ENCODE measurements around the gene GGTA1.
"Not testable (repeated sequence)": the region's sequence is repeated elsewhere in the genome, so short reads cannot be mapped to it uniquely, and the experiment has no call there.

The GGTA1 gene

GRCh38 chr9:121499427-121500164 is at the start of gene GGTA1:
Gene GGTA1 (minus strand): TSS chr9:121499844. CDS start chr9:121467922, 31,922 bp downstream.
- peak; percentile 85 for DNase-seq (ENCODE audit: low spot score)

GRCh38 chr9:121548666-121549065 is 49.0 kb upstream of the GGTA1 start:
- no peak for DNase-seq (ENCODE audit: low spot score)

- peak; percentile 91 for DNase-seq (ENCODE audit: low spot score)
These were observed 46.3 kb upstream of the GGTA1 start for GRCh38 chr9:121545875-121546423.

GRCh38 chr9:121545150-121545874 is 45.7 kb upstream of the GGTA1 start:
- peak; percentile 10 for DNase-seq (ENCODE audit: low spot score)

GRCh38 chr9:121542025-121542424 is 42.4 kb upstream of the GGTA1 start:
- no peak for DNase-seq (ENCODE audit: low spot score)

GRCh38 chr9:121541256-121541655 is 41.6 kb upstream of the GGTA1 start:
- no peak for DNase-seq (ENCODE audit: low spot score)

GRCh38 chr9:121538221-121538620 is 38.6 kb upstream of the GGTA1 start:
- no peak for DNase-seq (ENCODE audit: low spot score)

GRCh38 chr9:121537283-121537682 is 37.6 kb upstream of the GGTA1 start:
- DNase-seq (ENCODE audit: low spot score): no peak

GRCh38 chr9:121532881-121533280 is 33.2 kb upstream of the GGTA1 start:
- DNase-seq (ENCODE audit: low spot score): no peak

- DNase-seq (ENCODE audit: low spot score): peak; percentile 40
These were observed 29.8 kb upstream of the GGTA1 start for GRCh38 chr9:121529237-121529987.

- no peak for DNase-seq (ENCODE audit: low spot score)
These were observed 29.0 kb upstream of the GGTA1 start for GRCh38 chr9:121528642-121529041.

GRCh38 chr9:121527371-121527770 is 27.7 kb upstream of the GGTA1 start:
- DNase-seq (ENCODE audit: low spot score): no peak

- not testable (repeated sequence) for DNase-seq (ENCODE audit: low spot score)
These were observed 20.0 kb upstream of the GGTA1 start for GRCh38 chr9:121519688-121520087.

- DNase-seq (ENCODE audit: low spot score): no peak
These were observed 19.0 kb upstream of the GGTA1 start for GRCh38 chr9:121518634-121519033.

GRCh38 chr9:121513166-121513565 is 13.5 kb upstream of the GGTA1 start:
- DNase-seq (ENCODE audit: low spot score): not testable (repeated sequence)

- no peak for DNase-seq (ENCODE audit: low spot score)
These were observed 11.3 kb upstream of the GGTA1 start for GRCh38 chr9:121510766-121511550.

GRCh38 chr9:121509180-121509579 is 9.5 kb upstream of the GGTA1 start:
- DNase-seq (ENCODE audit: low spot score): no peak

- DNase-seq (ENCODE audit: low spot score): no peak
These were observed 8.8 kb upstream of the GGTA1 start for GRCh38 chr9:121508415-121508814.

GRCh38 chr9:121505903-121506735 is 6.5 kb upstream of the GGTA1 start:
- no peak for DNase-seq (ENCODE audit: low spot score)

- no peak for DNase-seq (ENCODE audit: low spot score)
These were observed 3.8 kb upstream of the GGTA1 start for GRCh38 chr9:121503444-121503843.

GRCh38 chr9:121500165-121500478 is 478 bp upstream of the GGTA1 start:
- no peak for DNase-seq (ENCODE audit: low spot score)
